Epithelial cell of esophagus (primary cell): Measurements from ENCODE around the gene WWTR1.

Source experiments
- DNase-seq: peaks from one replicate; pipeline ENCODE4 v3.0.0; 2010; ENCODE audit warnings: low read depth
- H3K4me3 ChIP-seq: 2 replicates; pipeline ENCODE4 v1.5.1; 2011; ENCODE audit warnings: mild to moderate bottlenecking, low read length, control low read depth
- CTCF ChIP-seq: IDR thresholded peaks from 2 replicates; pipeline ENCODE4 v1.5.1; 2011; ENCODE audit warnings: low read depth, mild to moderate bottlenecking, low read length, control low read depth, inconsistent platforms; ENCODE audit not compliant: insufficient read depth; ENCODE audit errors: missing control alignments

Gene WWTR1

DNA sequence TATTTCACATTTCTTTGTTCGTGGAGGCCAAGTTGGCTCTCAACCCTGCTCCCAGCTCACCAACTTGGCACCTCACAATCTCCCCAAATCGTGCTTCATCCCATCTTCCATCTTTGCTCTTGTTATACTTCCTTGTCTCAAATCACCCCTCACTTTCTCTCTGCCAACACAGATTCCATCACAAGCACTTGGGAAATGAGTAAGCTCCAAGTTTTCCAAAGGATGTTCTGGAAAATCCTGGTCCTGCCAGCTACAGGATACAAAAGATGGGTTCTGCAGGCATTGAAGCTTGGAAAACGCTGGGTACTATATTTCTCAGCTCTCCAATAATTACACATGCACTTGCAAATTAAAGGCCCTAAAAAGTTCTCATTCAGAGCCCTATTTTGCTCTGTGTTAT, 187.4 kb downstream of the WWTR1 start:
- H3K4me3 ChIP-seq: no peak overlapping the region
- no peak for DNase-seq
- TF ChIP-seq CTCF: no peak

DNA sequence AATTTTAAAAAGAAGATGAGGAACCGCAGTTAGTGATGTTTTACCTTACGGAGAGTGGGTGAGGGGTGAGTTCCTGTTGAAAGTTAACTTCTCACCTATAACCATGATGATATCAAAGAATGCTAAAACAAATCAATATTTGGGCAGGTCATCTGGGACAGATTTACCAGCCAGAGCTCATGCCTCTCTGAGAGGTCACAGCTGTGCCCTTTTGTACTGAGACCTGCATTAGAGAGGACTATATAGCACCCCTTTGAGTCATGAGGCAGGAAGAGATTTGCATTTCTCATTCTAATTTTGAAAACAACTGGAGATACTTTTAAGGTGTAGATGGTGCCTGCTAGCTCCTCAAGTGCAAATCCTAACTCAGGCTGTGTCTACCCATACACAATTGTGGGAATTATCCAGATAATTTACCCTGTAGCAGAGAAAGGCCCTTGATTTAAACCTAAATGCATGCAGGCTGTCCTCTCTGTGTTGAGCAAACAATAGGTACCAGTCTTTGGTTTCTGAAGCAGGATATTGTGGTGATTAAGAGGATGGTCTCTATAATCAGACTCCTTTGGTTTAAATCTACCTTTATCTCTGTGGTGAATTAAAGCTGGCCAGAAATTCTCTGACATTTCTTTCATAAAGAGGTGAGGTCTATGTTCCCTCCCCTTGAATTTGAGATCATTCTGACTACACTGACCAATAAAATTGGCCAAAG, 189.2 kb downstream of the WWTR1 start:
- TF ChIP-seq CTCF: no peak
- H3K4me3 ChIP-seq: no peak overlapping the region
- no peak for DNase-seq
